Stimulated activated CD4-positive, alpha-beta T cell treated with anti-CD3 and anti-CD28 coated beads, Interleukin-15, amount 100 ng/mL, for 24 hours (primary cell): ENCODE results near the gene AMMECR1.

Experiments
- DNase-seq: peaks from one replicate; pipeline ENCODE4 v3.0.0-alpha.2; 2020

The AMMECR1 gene

GRCh38 chrX:110310896-110311295, 7.0 kb downstream of the AMMECR1 start:
- DNase-seq, result peak; percentile 43

GRCh38 chrX:110310000-110310790, 7.7 kb downstream of the AMMECR1 start:
- DNase-seq, result no peak

- no peak for DNase-seq
Measured at GRCh38 chrX:110308220-110308619, 9.7 kb downstream of the AMMECR1 start.

GRCh38 chrX:110304884-110305283, 13.0 kb downstream of the AMMECR1 start:
- no peak for DNase-seq

GRCh38 chrX:110304371-110304770, 13.5 kb downstream of the AMMECR1 start:
- DNase-seq, result no peak

GRCh38 chrX:110302975-110303374, 14.9 kb downstream of the AMMECR1 start:
- no peak for DNase-seq

- no peak for DNase-seq
Measured at GRCh38 chrX:110301194-110301593, 16.7 kb downstream of the AMMECR1 start.

GRCh38 chrX:110294087-110294486, 23.8 kb downstream of the AMMECR1 start:
- DNase-seq, result no peak

GRCh38 chrX:110293658-110294057, 24.2 kb downstream of the AMMECR1 start:
- DNase-seq, result no peak

- DNase-seq, result no peak
Measured at GRCh38 chrX:110287605-110288004, 30.3 kb downstream of the AMMECR1 start.

GRCh38 chrX:110286106-110286505, 31.8 kb downstream of the AMMECR1 start:
- DNase-seq, result peak; percentile 1

GRCh38 chrX:110284159-110284558, 33.7 kb downstream of the AMMECR1 start:
- no peak for DNase-seq

- no peak for DNase-seq
Measured at GRCh38 chrX:110282922-110283321, 35.0 kb downstream of the AMMECR1 start.

GRCh38 chrX:110281377-110281776, 36.5 kb downstream of the AMMECR1 start:
- DNase-seq, result no peak

- DNase-seq, result no peak
Measured at GRCh38 chrX:110280954-110281353, 36.9 kb downstream of the AMMECR1 start.

- no peak for DNase-seq
Measured at GRCh38 chrX:110277609-110278008, 40.3 kb downstream of the AMMECR1 start.

GRCh38 chrX:110276778-110277177, 41.1 kb downstream of the AMMECR1 start:
- DNase-seq, result no peak

- DNase-seq, result no peak
Measured at GRCh38 chrX:110268886-110269285, 49.0 kb downstream of the AMMECR1 start.

- DNase-seq, result no peak
Measured at GRCh38 chrX:110268395-110268794, 49.5 kb downstream of the AMMECR1 start.

GRCh38 chrX:110267874-110268273, 50.0 kb downstream of the AMMECR1 start:
- no peak for DNase-seq

- no peak for DNase-seq
Measured at GRCh38 chrX:110265661-110266060, 52.2 kb downstream of the AMMECR1 start.

- DNase-seq, result no peak
Measured at GRCh38 chrX:110259117-110259516, 58.8 kb downstream of the AMMECR1 start.

- no peak for DNase-seq
Measured at GRCh38 chrX:110258552-110258951, 59.3 kb downstream of the AMMECR1 start.

- DNase-seq, result no peak
Measured at GRCh38 chrX:110257889-110258288, 60.0 kb downstream of the AMMECR1 start.

- no peak for DNase-seq
Measured at GRCh38 chrX:110252711-110253110, 65.2 kb downstream of the AMMECR1 start.
